Measurements from ENCODE around the gene PPP5C.

PPP5C gene

DNA sequence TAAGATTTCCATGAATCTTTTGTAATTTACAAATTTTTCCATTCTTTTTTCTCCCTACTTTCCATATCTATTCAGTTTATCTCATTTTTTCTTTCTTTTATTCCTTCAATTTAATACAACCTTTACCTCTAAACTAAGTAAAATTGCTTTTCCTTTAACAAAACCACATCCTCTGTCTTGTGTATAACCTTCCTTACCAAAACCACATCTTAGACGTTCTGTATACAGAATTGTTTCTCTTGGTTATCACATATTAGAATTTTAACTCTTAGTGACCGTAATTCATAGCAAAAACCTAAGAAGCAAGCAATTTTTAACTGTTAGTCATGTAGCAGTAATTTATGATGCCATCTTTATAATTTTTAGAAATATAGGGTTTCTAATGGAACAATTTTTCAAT, 15.0 kb downstream of the PPP5C start:
- in situ Hi-C loops (cut with MboI; ENCODE audit: low sequenced_read_pairs, unreplicated experiment) = no loop called here
- no peak for TF ChIP-seq CTCF (IDR thresholded peaks at IDR 0.05; ENCODE audit: borderline replicate concordance, control extremely low read depth, extremely low read depth, insufficient read depth, missing control alignments)
- DNase-seq (ENCODE audit: low spot score) = no peak

GRCh38 chr19:46364359-46364758, 17.5 kb downstream of the PPP5C start:
- in situ Hi-C loops (cut with MboI; ENCODE audit: low sequenced_read_pairs, unreplicated experiment) = no loop called here
- no peak for TF ChIP-seq CTCF (IDR thresholded peaks at IDR 0.05; ENCODE audit: borderline replicate concordance, control extremely low read depth, extremely low read depth, insufficient read depth, missing control alignments)
- no peak for DNase-seq (ENCODE audit: low spot score)

- no peak for DNase-seq (ENCODE audit: low spot score)
- in situ Hi-C loops (cut with MboI; ENCODE audit: low sequenced_read_pairs, unreplicated experiment) = no loop called here
- no peak for TF ChIP-seq CTCF (IDR thresholded peaks at IDR 0.05; ENCODE audit: borderline replicate concordance, control extremely low read depth, extremely low read depth, insufficient read depth, missing control alignments)
Observed at GRCh38 chr19:46365561-46365960, 18.7 kb downstream of the PPP5C start.

DNA sequence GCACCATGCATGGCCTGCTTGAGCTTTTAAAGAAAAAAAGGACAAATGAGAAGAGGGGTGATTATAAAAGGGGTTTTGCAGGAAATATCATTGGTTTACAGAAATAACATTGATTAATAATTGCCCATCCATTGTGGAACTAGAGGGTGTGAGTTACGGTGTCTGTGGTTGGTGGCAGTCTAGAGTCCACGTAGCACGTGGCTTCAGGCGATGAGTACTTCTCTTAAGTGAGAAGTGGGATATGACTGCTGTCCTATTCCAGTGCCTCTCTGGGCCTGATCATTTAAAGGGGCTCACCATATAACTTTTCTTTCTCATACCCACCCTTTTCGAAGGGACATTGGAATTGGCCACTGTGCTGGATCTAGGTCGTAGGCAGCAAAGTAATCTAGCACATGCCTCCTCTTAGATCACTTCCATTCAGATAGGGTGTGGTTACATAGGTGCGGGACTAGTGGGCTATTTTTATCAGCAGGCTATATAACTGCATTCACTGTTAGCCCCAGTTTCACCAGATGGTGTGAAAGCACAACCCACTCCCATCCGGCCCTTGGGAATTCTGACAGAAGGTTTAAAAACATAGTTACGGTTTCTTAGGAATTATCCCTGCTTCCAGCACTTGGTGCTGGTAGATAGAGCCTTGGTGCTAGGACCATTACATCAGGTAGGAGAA, 19.9 kb downstream of the PPP5C start:
- no peak for TF ChIP-seq CTCF (IDR thresholded peaks at IDR 0.05; ENCODE audit: borderline replicate concordance, control extremely low read depth, extremely low read depth, insufficient read depth, missing control alignments)
- in situ Hi-C loops (cut with MboI; ENCODE audit: low sequenced_read_pairs, unreplicated experiment) = no loop called here
- DNase-seq (ENCODE audit: low spot score) = no peak

DNA sequence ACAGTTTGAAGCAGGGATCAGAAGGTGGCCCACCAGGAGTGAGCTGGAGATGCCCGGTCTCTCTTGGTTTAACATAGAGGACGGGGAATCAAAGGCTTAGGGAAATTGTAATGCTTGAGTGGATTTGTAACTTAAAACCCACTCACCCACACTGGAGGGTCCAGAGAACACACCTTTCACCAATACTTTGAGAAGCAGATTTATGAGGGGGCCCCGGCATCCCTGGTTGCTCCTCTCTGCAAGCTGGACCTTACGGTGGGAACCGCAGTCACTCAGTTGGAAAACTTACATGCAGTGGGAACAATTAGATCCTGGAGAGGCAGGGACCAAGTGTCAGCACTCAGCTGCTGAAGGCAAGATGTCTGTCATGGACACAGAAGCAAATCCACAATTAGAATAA, 20.5 kb downstream of the PPP5C start:
- no peak for DNase-seq (ENCODE audit: low spot score)
- in situ Hi-C loops (cut with MboI; ENCODE audit: low sequenced_read_pairs, unreplicated experiment) = no loop called here

GRCh38 chr19:46368116-46368515, 21.2 kb downstream of the PPP5C start:
- DNase-seq (ENCODE audit: low spot score) = no peak
- no peak for TF ChIP-seq CTCF (IDR thresholded peaks at IDR 0.05; ENCODE audit: borderline replicate concordance, control extremely low read depth, extremely low read depth, insufficient read depth, missing control alignments)
- in situ Hi-C loops (cut with MboI; ENCODE audit: low sequenced_read_pairs, unreplicated experiment) = no loop called here

More for the DNA sequence above, 20.5 kb downstream of the PPP5C start:
- no peak for TF ChIP-seq CTCF (IDR thresholded peaks at IDR 0.05; ENCODE audit: borderline replicate concordance, control extremely low read depth, extremely low read depth, insufficient read depth, missing control alignments)
